GM12878 (cell line): ENCODE data around the gene C20orf96. TPM values are rescaled to one million over a fixed set of nuclear protein-coding genes. Genes with fewer than 3 reads are reported as not detected.

Experiments
- ATAC-seq: fragments of 200-7000 bp; cut with Tn5 transposase; 3 replicates; pipeline ENCODE4 v1.9.1; 2020; ENCODE audit warnings: mild to moderate bottlenecking, moderate library complexity
- BruUV-seq: library from RNA; stranded (reverse); fragments of 400-500 nt; replicated peaks from 2 replicates; lab custom pipeline; 2021; lab: Mats Ljungman, UMichigan
- CTCF ChIA-PET: fragments of 300-600 bp; sonication (Branson Sonifier 250); formaldehyde crosslinking; extraction: SDS; loops from one replicate; lab custom pipeline; 2021; ENCODE audit warnings: inconsistent platforms; lab: Yijun Ruan, JAX
- POLR2A ChIA-PET: fragments of 350-600 bp; formaldehyde crosslinking; extraction: SDS; loops from one replicate; lab custom pipeline; 2021; ENCODE audit warnings: inconsistent platforms; lab: Charles Lee
- RAD21 ChIA-PET: fragments of 300-600 bp; sonication (Branson Sonifier 250); formaldehyde crosslinking; loops from one replicate; lab custom pipeline; 2023; ENCODE audit warnings: antibody characterized with exemption; ENCODE audit not compliant: unreplicated experiment; lab: Charles Lee
- SMC1A ChIA-PET: fragments of 300-600 bp; sonication (Branson Sonifier 250); formaldehyde crosslinking; loops from one replicate; lab custom pipeline; 2023; ENCODE audit not compliant: unreplicated experiment, uncharacterized antibody; lab: Charles Lee
- DNase-seq: peaks from one replicate; pipeline ENCODE4 v3.0.0-alpha.2; 2011; ENCODE audit warnings: low read depth, low spot score
- FAIRE-seq: peaks from 3 replicates; lab custom pipeline; 2011; peaks lifted over from hg19 to GRCh38; lab: Jason Lieb, UNC
- H2AFZ ChIP-seq: 2 replicates; pipeline ENCODE4 v1.6.0; 2011; ENCODE audit warnings: low read depth, low read length, control low read depth; ENCODE audit not compliant: control insufficient read depth
- H3K27ac ChIP-seq: 2 replicates; pipeline ENCODE4 v1.5.1; 2011; ENCODE audit warnings: control low read depth; ENCODE audit not compliant: control insufficient read depth, insufficient read depth
- H3K27me3 ChIP-seq, 2 experiments: replicated peaks in 1 of 2; 2 replicates each; pipeline versions ENCODE4 v1.6.0 to v1.6.1; 2011; ENCODE audit warnings: low read length in 1 of 2; ENCODE audit not compliant: control insufficient read depth in 2 of 2, insufficient read depth in 2 of 2
- H3K36me3 ChIP-seq, 2 experiments: 2 replicates each; pipeline ENCODE4 v1.5.1; 2011; ENCODE audit warnings: low read length in 1 of 2; ENCODE audit not compliant: control insufficient read depth in 2 of 2, insufficient read depth in 2 of 2
- H3K4me1 ChIP-seq: 2 replicates; pipeline ENCODE4 v1.6.1; 2011; ENCODE audit warnings: mild to moderate bottlenecking, low read length, moderate library complexity, mixed read lengths; ENCODE audit not compliant: control insufficient read depth, insufficient read depth
- H3K4me2 ChIP-seq: 2 replicates; pipeline ENCODE4 v1.6.0; 2011; ENCODE audit warnings: control low read depth; ENCODE audit not compliant: control insufficient read depth, insufficient read depth
- H3K4me3 ChIP-seq: fragments of 200-600 bp; sonication (generic); 2 replicates; pipeline ENCODE4 v1.5.1; 2016
- H3K79me2 ChIP-seq: 2 replicates; pipeline ENCODE4 v1.6.0; 2011; ENCODE audit warnings: low read length; ENCODE audit not compliant: control insufficient read depth, insufficient read depth
- H3K9ac ChIP-seq: 2 replicates; pipeline ENCODE4 v1.8.0; 2011; ENCODE audit warnings: low read length, control low read depth, mixed read lengths; ENCODE audit not compliant: control insufficient read depth, insufficient read depth
- H3K9me3 ChIP-seq: replicated peaks from 3 replicates; pipeline ENCODE4 v1.5.1; 2011; ENCODE audit warnings: mild to moderate bottlenecking, low read length; ENCODE audit not compliant: control insufficient read depth, insufficient read depth
- H4K20me1 ChIP-seq: 2 replicates; pipeline ENCODE4 v1.6.0; 2011; ENCODE audit not compliant: control insufficient read depth, insufficient read depth
- ATF7 ChIP-seq: fragments of 450-650 bp; IDR thresholded peaks from 2 replicates; pipeline ENCODE4 v1.6.1; 2016; ENCODE audit warnings: low read depth, mild to moderate bottlenecking
- BHLHE40 ChIP-seq, 2 experiments: fragments of 450-650 bp in 1 of 2; IDR thresholded peaks; 2 replicates each; pipeline ENCODE4 v1.6.1; 2011 to 2017; ENCODE audit warnings: low read depth in 2 of 2, borderline replicate concordance in 1 of 2, improper control_type of control experiment in 1 of 2, low read length in 1 of 2, mild to moderate bottlenecking in 1 of 2
- CREB1 ChIP-seq: IDR thresholded peaks from 2 replicates; pipeline ENCODE4 v1.6.1; 2012; ENCODE audit warnings: low read depth, mild to moderate bottlenecking, inconsistent platforms
- EED ChIP-seq: sonication (generic); IDR thresholded peaks from 2 replicates; pipeline ENCODE4 v1.6.1; 2016; ENCODE audit warnings: antibody characterized with exemption, low read depth
- EGR1 ChIP-seq, 2 experiments: IDR thresholded peaks; 1 replicate in 1 of 2; 2 replicates in 1 of 2; pipeline ENCODE4 v1.6.1; 2011 to 2012; ENCODE audit warnings: low read depth in 2 of 2, low read length in 2 of 2, borderline replicate concordance in 1 of 2, mild to moderate bottlenecking in 1 of 2, moderate library complexity in 1 of 2
- EP300 ChIP-seq, 2 experiments: fragments of 150-350 bp in 1 of 2; IDR thresholded peaks; 2 replicates each; pipeline ENCODE4 v1.6.1; 2011 to 2012; ENCODE audit warnings: low read depth in 2 of 2, low read length in 2 of 2, borderline replicate concordance in 1 of 2, improper control_type of control experiment in 1 of 2, inconsistent platforms in 1 of 2; ENCODE audit not compliant: control insufficient read depth in 1 of 2
- HDGF ChIP-seq: fragments of 450-650 bp; IDR thresholded peaks from 2 replicates; pipeline ENCODE4 v1.6.1; 2016; ENCODE audit warnings: antibody characterized with exemption
- NR2C1 ChIP-seq: fragments of 450-650 bp; IDR thresholded peaks from 2 replicates; pipeline ENCODE4 v1.6.1; 2017; ENCODE audit warnings: antibody characterized with exemption, mild to moderate bottlenecking, moderate library complexity
- POLR2A ChIP-seq: IDR thresholded peaks from 2 replicates; pipeline ENCODE4 v1.6.1; 2011; ENCODE audit warnings: low read depth, mild to moderate bottlenecking, low read length
- POU2F2 ChIP-seq: IDR thresholded peaks from 3 replicates; pipeline ENCODE4 v1.6.1; 2011; ENCODE audit warnings: low read depth, mild to moderate bottlenecking, low read length, borderline replicate concordance
- RCOR1 ChIP-seq: conservative IDR thresholded peaks from 2 replicates; pipeline ENCODE4 v1.6.1; 2012; ENCODE audit warnings: low read depth, low read length, improper control_type of control experiment
- SMAD5 ChIP-seq: IDR thresholded peaks from 2 replicates; pipeline ENCODE4 v1.6.1; 2016; ENCODE audit warnings: antibody characterized with exemption, low read depth
- ZNF207 ChIP-seq: fragments of 450-650 bp; IDR thresholded peaks from 2 replicates; pipeline ENCODE4 v1.6.1; 2014; ENCODE audit warnings: antibody characterized with exemption, mild to moderate bottlenecking, borderline replicate concordance
- WGBS: methylation state at CpG from one replicate; pipeline ENCODE4 v1.1.6; 2016; ENCODE audit warnings: low lambda C conversion rate; ENCODE audit not compliant: insufficient replicate concordance, insufficient coverage; ENCODE audit errors: missing lambda C conversion rate; 5-methylcytosine and 5-hydroxymethylcytosine counted together
- in situ Hi-C: fragments of 300-500 bp; cut with MboI; formaldehyde crosslinking; loops from 9 replicates; pipeline ENCODE4 v1.14.3; 2018; ENCODE audit warnings: mixed read lengths
- intact Hi-C: fragments of 100-400 bp; cut with micrococcal nuclease; formaldehyde crosslinking; loops from one replicate; pipeline ENCODE4 v1.14.2; 2022; ENCODE audit not compliant: unreplicated experiment
- polyA plus RNA-seq, 11 experiments: library from polyadenylated mRNA; depleted of rRNA in 4 of 11; unstranded in 6 of 11; stranded (reverse) in 5 of 11; fragments of >200 nt; fragmentation: Nextera tagmentation in 4 of 11; fragmentation: Illumina TruSeq in 1 of 11; extraction: Ambion mirVana in 4 of 11; extraction: Trizol in 1 of 11; gene quantifications; 1 replicate in 1 of 11; 2 replicates in 10 of 11; pipeline versions ENCODE4 v1.2.1 to v1.2.3, GENCODE V29; 2011 to 2016; ENCODE audit warnings: inconsistent platforms in 2 of 11, missing spikeins in 2 of 11, low read depth in 1 of 11
- total RNA-seq, 4 experiments: library from RNA; depleted of rRNA in 3 of 4; stranded (reverse); fragments of >200 nt in 3 of 4; fragmentation: Illumina TruSeq in 1 of 4; extraction: Trizol in 1 of 4; gene quantifications; 2 replicates each; pipeline versions ENCODE4 v1.2.1 to v1.2.3, GENCODE V29; 2013 to 2021
- TF ChIP-seq, protein P1 (sequence below): fragments of 450-650 bp; IDR thresholded peaks from 2 replicates; pipeline ENCODE4 v1.6.1; 2016; ENCODE audit warnings: mild to moderate bottlenecking
- TF ChIP-seq, protein P2 (sequence below): fragments of 450-650 bp; conservative IDR thresholded peaks from 2 replicates; pipeline ENCODE4 v1.6.1; 2017; ENCODE audit warnings: mild to moderate bottlenecking, moderate library complexity
- TF ChIP-seq, protein P3 (sequence below): IDR thresholded peaks from 2 replicates; pipeline ENCODE4 v1.6.1; 2012; ENCODE audit warnings: low read depth, low read length, improper control_type of control experiment
- TF ChIP-seq, protein P4 (sequence below): fragments of 450-650 bp; IDR thresholded peaks from 2 replicates; pipeline ENCODE4 v1.6.1; 2017; ENCODE audit warnings: low read depth, mild to moderate bottlenecking, moderate library complexity

Gene C20orf96
- total and polyA plus RNA-seq, 10 of the 15 experiments (the other 5 are each of a cell fraction or from before 2014, with no cell fraction given): 1.4 to 8.6 (median 5.9) TPM

DNA sequence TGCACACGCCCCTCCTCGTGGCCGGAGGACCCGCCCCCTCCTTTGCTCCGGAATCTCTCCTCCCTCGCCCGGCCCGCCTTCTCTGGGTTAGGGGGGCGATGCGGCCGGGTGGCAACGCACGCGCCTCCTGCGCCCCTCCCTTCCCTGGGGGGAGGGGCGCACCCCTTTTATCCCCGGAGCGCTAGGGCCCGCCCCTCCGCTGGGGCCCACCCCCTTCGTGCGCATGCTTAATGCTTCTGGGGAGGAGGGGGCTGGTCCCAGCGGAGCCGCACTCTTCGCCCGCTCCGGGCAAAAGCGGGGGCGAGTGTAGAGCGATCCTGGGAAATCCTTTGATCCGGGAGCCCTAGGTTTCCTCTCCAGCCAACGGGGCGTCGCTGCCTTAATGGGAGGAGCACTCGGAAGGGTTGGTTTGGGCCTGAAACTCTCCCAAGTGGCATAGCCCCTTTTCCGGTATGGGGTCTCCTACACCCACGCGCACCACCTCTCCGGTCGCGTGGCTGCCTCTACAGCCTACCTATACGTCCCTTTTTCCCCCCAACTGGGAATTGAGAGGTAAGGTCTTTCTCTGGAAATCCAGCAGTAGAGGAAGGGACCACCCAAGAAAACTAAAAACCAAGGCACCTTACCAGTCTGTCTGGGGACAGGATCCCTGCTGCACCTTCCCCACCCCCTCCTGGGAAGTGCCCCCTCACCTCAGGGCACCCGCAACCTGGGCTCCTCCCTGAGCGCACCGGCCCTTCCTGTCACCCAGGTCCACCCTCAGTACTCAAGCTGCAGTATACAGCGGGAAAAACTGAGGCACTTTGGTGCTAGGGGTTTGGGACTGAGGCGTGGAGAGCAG, 36.9 kb upstream of the C20orf96 start:
- peak overlapping the region; percentile 57 for H3K9ac ChIP-seq
- peak overlapping the region; percentile 85 for H3K4me3 ChIP-seq
- peak; percentile 37 for ATAC-seq
- H4K20me1 ChIP-seq: peaks cover 4% of the 10 kb centered on the region
- SMC1A ChIA-PET: no interaction called here
- peak overlapping the region; percentile 78 for H2AFZ ChIP-seq
- WGBS: 13% methylated on average over 39 of the region's 47 CpGs
- peak overlapping the region; percentile 34 for H3K27ac ChIP-seq
- in situ Hi-C loops (no loop called here), intact Hi-C loops (loop anchor here (1.0 kb wide), 1 partner anchor 37 kb away; the partner anchor contains the start of gene C20orf96)
- no peak for FAIRE-seq
- peaks cover 11% of the 10 kb centered on the region for H3K79me2 ChIP-seq
- peaks cover 15% of the 10 kb centered on the region for H3K4me1 ChIP-seq
- CTCF ChIA-PET: interaction anchor here (1.6 to 4.6 kb wide), 2 partner anchors 62 to 117 kb away, joined by 5 to 59 read pairs; no protein-coding TSS in a partner anchor
- DNase-seq: peak; percentile 68
- peak overlapping the region; percentile 84 for H3K4me2 ChIP-seq
- H3K36me3 ChIP-seq: no peaks in the 10 kb centered on the region; a peak in 1 of 4 replicates
- no peaks in the 10 kb centered on the region for H3K9me3 ChIP-seq
- POLR2A ChIA-PET: interaction anchor here (1.2 kb wide), 1 partner anchor 29 kb away, joined by 3 read pairs; no protein-coding TSS in a partner anchor
- BruUV-seq: TSS peak; percentile 80
- no peaks in the 10 kb centered on the region for H3K27me3 ChIP-seq
- RAD21 ChIA-PET: interaction anchor here (0.7 kb wide), 1 partner anchor 20 kb away, joined by 3 read pairs; no protein-coding TSS in a partner anchor
- TF ChIP-seq, protein P1, sequence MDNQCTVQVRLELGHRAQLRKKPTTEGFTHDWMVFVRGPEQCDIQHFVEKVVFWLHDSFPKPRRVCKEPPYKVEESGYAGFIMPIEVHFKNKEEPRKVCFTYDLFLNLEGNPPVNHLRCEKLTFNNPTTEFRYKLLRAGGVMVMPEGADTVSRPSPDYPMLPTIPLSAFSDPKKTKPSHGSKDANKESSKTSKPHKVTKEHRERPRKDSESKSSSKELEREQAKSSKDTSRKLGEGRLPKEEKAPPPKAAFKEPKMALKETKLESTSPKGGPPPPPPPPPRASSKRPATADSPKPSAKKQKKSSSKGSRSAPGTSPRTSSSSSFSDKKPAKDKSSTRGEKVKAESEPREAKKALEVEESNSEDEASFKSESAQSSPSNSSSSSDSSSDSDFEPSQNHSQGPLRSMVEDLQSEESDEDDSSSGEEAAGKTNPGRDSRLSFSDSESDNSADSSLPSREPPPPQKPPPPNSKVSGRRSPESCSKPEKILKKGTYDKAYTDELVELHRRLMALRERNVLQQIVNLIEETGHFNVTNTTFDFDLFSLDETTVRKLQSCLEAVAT: no peak
- TF ChIP-seq, protein P2, sequence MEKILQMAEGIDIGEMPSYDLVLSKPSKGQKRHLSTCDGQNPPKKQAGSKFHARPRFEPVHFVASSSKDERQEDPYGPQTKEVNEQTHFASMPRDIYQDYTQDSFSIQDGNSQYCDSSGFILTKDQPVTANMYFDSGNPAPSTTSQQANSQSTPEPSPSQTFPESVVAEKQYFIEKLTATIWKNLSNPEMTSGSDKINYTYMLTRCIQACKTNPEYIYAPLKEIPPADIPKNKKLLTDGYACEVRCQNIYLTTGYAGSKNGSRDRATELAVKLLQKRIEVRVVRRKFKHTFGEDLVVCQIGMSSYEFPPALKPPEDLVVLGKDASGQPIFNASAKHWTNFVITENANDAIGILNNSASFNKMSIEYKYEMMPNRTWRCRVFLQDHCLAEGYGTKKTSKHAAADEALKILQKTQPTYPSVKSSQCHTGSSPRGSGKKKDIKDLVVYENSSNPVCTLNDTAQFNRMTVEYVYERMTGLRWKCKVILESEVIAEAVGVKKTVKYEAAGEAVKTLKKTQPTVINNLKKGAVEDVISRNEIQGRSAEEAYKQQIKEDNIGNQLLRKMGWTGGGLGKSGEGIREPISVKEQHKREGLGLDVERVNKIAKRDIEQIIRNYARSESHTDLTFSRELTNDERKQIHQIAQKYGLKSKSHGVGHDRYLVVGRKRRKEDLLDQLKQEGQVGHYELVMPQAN: no peak
- TF ChIP-seq, protein P3, sequence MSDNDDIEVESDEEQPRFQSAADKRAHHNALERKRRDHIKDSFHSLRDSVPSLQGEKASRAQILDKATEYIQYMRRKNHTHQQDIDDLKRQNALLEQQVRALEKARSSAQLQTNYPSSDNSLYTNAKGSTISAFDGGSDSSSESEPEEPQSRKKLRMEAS: peak; percentile 71
- no peak for TF ChIP-seq ZNF207
- TF ChIP-seq POLR2A: peak; percentile 66
- TF ChIP-seq EED: 0 out of 2 replicates have a peak, but pooled peaks have one; percentile 7
- TF ChIP-seq EP300 (IDR thresholded peaks at IDR 0.05; ENCODE audit: borderline replicate concordance in 1 of 2, control insufficient read depth in 1 of 2, low read depth in 2 of 2, low read length in 2 of 2): 0 out of 4 replicates have a peak, but pooled peaks of 1 of the 2 experiments have one; percentile 0
- TF ChIP-seq BHLHE40 (IDR thresholded peaks at IDR 0.05; ENCODE audit: borderline replicate concordance in 1 of 2, low read depth in 2 of 2, low read length in 1 of 2): peak; percentile 84 to 93; a peak in 3 of 4 replicates
- peak; percentile 58 for TF ChIP-seq CREB1
- TF ChIP-seq, protein P4, sequence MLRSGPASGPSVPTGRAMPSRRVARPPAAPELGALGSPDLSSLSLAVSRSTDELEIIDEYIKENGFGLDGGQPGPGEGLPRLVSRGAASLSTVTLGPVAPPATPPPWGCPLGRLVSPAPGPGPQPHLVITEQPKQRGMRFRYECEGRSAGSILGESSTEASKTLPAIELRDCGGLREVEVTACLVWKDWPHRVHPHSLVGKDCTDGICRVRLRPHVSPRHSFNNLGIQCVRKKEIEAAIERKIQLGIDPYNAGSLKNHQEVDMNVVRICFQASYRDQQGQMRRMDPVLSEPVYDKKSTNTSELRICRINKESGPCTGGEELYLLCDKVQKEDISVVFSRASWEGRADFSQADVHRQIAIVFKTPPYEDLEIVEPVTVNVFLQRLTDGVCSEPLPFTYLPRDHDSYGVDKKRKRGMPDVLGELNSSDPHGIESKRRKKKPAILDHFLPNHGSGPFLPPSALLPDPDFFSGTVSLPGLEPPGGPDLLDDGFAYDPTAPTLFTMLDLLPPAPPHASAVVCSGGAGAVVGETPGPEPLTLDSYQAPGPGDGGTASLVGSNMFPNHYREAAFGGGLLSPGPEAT: peak; percentile 54
- TF ChIP-seq NR2C1: peak; percentile 63
- TF ChIP-seq ATF7: peak; percentile 36; the same call in 1 of the 2 replicates
- TF ChIP-seq EGR1 (IDR thresholded peaks at IDR 0.05; ENCODE audit: borderline replicate concordance in 1 of 2, low read depth in 2 of 2, low read length in 2 of 2): peak in 1 of 2 experiments; percentile 61; a peak in 1 of 3 replicates
- TF ChIP-seq SMAD5: 0 out of 2 replicates have a peak, but pooled peaks have one; percentile 36
- 0 out of 2 replicates have a peak, but pooled peaks have one; percentile 36 for TF ChIP-seq RCOR1
- peak; percentile 50; the same call in 1 of the 2 replicates for TF ChIP-seq HDGF
- no peak for TF ChIP-seq POU2F2
